H1 (cell line): ENCODE measurements around the gene LOC101059915.

Experiments
- HDAC2 ChIP-seq, 2 experiments: fragments of 300-600 bp in 1 of 2; sonication (generic) in 1 of 2; IDR thresholded peaks; 2 replicates each; pipeline ENCODE4 v1.6.1; 2011 to 2012; ENCODE audit warnings: low read depth in 2 of 2, low read length in 2 of 2, mild to moderate bottlenecking in 2 of 2, moderate library complexity in 2 of 2, borderline replicate concordance in 1 of 2, inconsistent platforms in 1 of 2
- RBBP5 ChIP-seq: IDR thresholded peaks from 2 replicates; pipeline ENCODE4 v1.7.1; 2012; ENCODE audit warnings: low read depth, mild to moderate bottlenecking, inconsistent platforms, low read length, moderate library complexity, borderline replicate concordance
- SIRT6 ChIP-seq: IDR thresholded peaks from one replicate; pipeline ENCODE4 v1.7.1; 2012; ENCODE audit warnings: low read length, inconsistent platforms
- TAF7 ChIP-seq: optimal IDR thresholded peaks from 2 replicates; pipeline ENCODE3; 2011; ENCODE audit warnings: low read depth, mild to moderate bottlenecking, inconsistent platforms, low read length, moderate library complexity, borderline replicate concordance
- TF ChIP-seq, protein P1 (sequence below), 3 experiments: IDR thresholded peaks; 1 replicate in 2 of 3; 2 replicates in 1 of 3; pipeline versions ENCODE4 v1.5.1 to v1.6.1; 2011; ENCODE audit warnings: low read length in 3 of 3, mild to moderate bottlenecking in 3 of 3, inconsistent platforms in 2 of 3, low read depth in 1 of 3, moderate library complexity in 1 of 3; ENCODE audit not compliant: insufficient read depth in 1 of 3; ENCODE audit errors: control extremely low read depth in 1 of 3

LOC101059915 gene

DNA sequence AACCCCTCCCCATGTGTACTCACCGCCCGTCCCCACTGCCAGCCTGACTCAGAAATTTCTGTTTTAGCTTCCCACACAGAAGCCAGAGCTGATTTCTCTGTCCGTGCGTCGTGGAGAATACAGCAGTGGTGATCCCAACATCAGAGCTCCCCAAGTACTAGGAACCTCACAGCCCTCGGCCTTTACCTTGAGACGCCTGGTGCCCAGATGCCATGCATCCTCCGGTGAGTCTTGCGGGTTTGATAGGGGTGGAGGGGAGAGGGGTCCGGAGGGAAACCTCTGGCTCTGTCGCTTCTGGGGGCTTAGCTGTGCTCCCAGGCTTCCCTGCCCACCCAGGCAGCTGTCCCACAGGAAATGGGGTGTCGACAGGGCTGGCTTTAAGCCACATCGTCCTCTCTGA, 2.1 kb downstream of the LOC101059915 start (continued):
- TF ChIP-seq, protein P1, sequence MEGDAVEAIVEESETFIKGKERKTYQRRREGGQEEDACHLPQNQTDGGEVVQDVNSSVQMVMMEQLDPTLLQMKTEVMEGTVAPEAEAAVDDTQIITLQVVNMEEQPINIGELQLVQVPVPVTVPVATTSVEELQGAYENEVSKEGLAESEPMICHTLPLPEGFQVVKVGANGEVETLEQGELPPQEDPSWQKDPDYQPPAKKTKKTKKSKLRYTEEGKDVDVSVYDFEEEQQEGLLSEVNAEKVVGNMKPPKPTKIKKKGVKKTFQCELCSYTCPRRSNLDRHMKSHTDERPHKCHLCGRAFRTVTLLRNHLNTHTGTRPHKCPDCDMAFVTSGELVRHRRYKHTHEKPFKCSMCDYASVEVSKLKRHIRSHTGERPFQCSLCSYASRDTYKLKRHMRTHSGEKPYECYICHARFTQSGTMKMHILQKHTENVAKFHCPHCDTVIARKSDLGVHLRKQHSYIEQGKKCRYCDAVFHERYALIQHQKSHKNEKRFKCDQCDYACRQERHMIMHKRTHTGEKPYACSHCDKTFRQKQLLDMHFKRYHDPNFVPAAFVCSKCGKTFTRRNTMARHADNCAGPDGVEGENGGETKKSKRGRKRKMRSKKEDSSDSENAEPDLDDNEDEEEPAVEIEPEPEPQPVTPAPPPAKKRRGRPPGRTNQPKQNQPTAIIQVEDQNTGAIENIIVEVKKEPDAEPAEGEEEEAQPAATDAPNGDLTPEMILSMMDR (IDR thresholded peaks at IDR 0.05; ENCODE audit: control extremely low read depth in 1 of 3, insufficient read depth in 1 of 3, low read depth in 1 of 3, low read length in 3 of 3) = no peak
- no peak for TF ChIP-seq RBBP5
- no peak for TF ChIP-seq SIRT6
- TF ChIP-seq HDAC2 (IDR thresholded peaks at IDR 0.05; ENCODE audit: borderline replicate concordance in 1 of 2, low read depth in 2 of 2, low read length in 2 of 2) = no peak
- TF ChIP-seq TAF7 = no peak
